Ascending aorta (tissue), 2 donors: ENCODE measurements around the gene PLAA. TPM values are rescaled to one million over a fixed set of nuclear protein-coding genes. Genes with fewer than 3 reads are reported as not detected.
A peak's percentile ranks its signal among the peaks of the same experiment; 100 is the strongest.

Experiments used
- DNase-seq, 2 donors: peaks; one replicate each; pipeline ENCODE4 v3.0.0-alpha.2; 2019; ENCODE audit warnings: low spot score in 2 of 2
- H3K27ac ChIP-seq, 2 donors: fragments of 200-600 bp; sonication (generic); one replicate each; pipeline ENCODE4 v1.5.1; 2016 to 2017; ENCODE audit warnings: mild to moderate bottlenecking in 1 of 2
- H3K27me3 ChIP-seq: fragments of 200-600 bp; sonication (generic); one replicate; pipeline ENCODE4 v1.5.1; 2017
- H3K36me3 ChIP-seq, 2 donors: fragments of 200-600 bp; sonication (generic); one replicate each; pipeline ENCODE4 v1.5.1; 2016
- H3K4me1 ChIP-seq, 2 donors: fragments of 200-600 bp; sonication (generic); one replicate each; pipeline ENCODE4 v1.5.1; 2016 to 2017; ENCODE audit warnings: mild to moderate bottlenecking in 1 of 2
- H3K4me3 ChIP-seq, 2 donors: fragments of 200-600 bp; sonication (generic); one replicate each; pipeline ENCODE4 v1.5.1; 2016 to 2017; ENCODE audit warnings: mild to moderate bottlenecking in 1 of 2
- H3K9me3 ChIP-seq, 2 donors: fragments of 200-600 bp; sonication (generic); one replicate each; pipeline ENCODE4 v1.5.1; 2016
- CTCF ChIP-seq, 3 experiments: fragments of 200-600 bp in 2 of 3; fragments of 450-650 bp in 1 of 3; sonication (generic) in 2 of 3; IDR thresholded peaks; one replicate each; pipeline ENCODE4 v1.5.1; 2016 to 2019; ENCODE audit warnings: antibody characterized with exemption in 3 of 3, mild to moderate bottlenecking in 1 of 3, moderate library complexity in 1 of 3
- intact Hi-C: fragments of 100-400 bp; cut with DNase I; formaldehyde crosslinking; loops from one replicate; pipeline ENCODE4 v1.15.1; 2023
- total RNA-seq: library from RNA; depleted of rRNA; stranded (reverse); fragments of >200 nt; gene quantifications from one replicate; pipeline ENCODE4 v1.1.0, GENCODE V29; 2016

PLAA gene
- total RNA-seq = 14.5 TPM

- peaks cover 11 to 18% of the 10 kb centered on the region in 2 donors for H3K4me1 ChIP-seq
- TF ChIP-seq CTCF (IDR thresholded peaks at IDR 0.05) = no peak
- intact Hi-C loops = loop anchor here (1.0 to 5.0 kb wide), 4 partner anchors 9 to 626 kb away; partner anchors contain the start of genes C9orf72, CAAP1 and IFT74
- peak; percentile 60 to 93 for DNase-seq
- peak within 1 kb of the TSS; percentile 75 to 96 for H3K4me3 ChIP-seq
- H3K9me3 ChIP-seq = no peaks in the 10 kb centered on the region
- no peaks in the 10 kb centered on the region for H3K36me3 ChIP-seq
- H3K27ac ChIP-seq = peak within 1 kb of the TSS; percentile 95 to 99
- H3K27me3 ChIP-seq = no peaks in the 10 kb centered on the region
Measured at GRCh38 chr9:26946753-26947727, at the start of gene PLAA. Gene PLAA, minus strand, starts transcription at chr9:26947242. Its CDS starts 197 bp downstream, at chr9:26947045.

- Histone ChIP-seq H3K27ac (no peak overlapping the region), H3K4me3 (no peak overlapping the region), H3K36me3 (peaks cover 0 to 5% of the 10 kb centered on the region in 2 donors), H3K4me1 (no peaks in the 10 kb centered on the region), H3K9me3 (no peaks in the 10 kb centered on the region), H3K27me3 (no peaks in the 10 kb centered on the region)
- DNase-seq = no peak
- no peak for TF ChIP-seq CTCF (IDR thresholded peaks at IDR 0.05)
- intact Hi-C loops = no loop called here
Measured at GRCh38 chr9:26995810-26996209, 48.8 kb upstream of the PLAA start.

- H3K36me3 ChIP-seq = peaks cover 6 to 20% of the 10 kb centered on the region in 2 donors
- intact Hi-C loops = no loop called here
- no peaks in the 10 kb centered on the region for H3K9me3 ChIP-seq
- no peaks in the 10 kb centered on the region for H3K4me1 ChIP-seq
- no peaks in the 10 kb centered on the region for H3K27me3 ChIP-seq
- no peak overlapping the region for H3K27ac ChIP-seq
- no peak overlapping the region for H3K4me3 ChIP-seq
- no peak for DNase-seq
- no peak for TF ChIP-seq CTCF (IDR thresholded peaks at IDR 0.05)
Measured at GRCh38 chr9:26983340-26983739, 36.3 kb upstream of the PLAA start.

GRCh38 chr9:26975728-26976707, 29.0 kb upstream of the PLAA start:
- peak in 2 of 3 experiments; percentile 25 to 60 for TF ChIP-seq CTCF (IDR thresholded peaks at IDR 0.05)
- Histone ChIP-seq H3K4me1 (no peaks in the 10 kb centered on the region), H3K9me3 (no peaks in the 10 kb centered on the region), H3K4me3 (no peak overlapping the region), H3K27ac (no peak overlapping the region), H3K27me3 (no peaks in the 10 kb centered on the region), H3K36me3 (no peaks in the 10 kb centered on the region)
- DNase-seq = no peak
- intact Hi-C loops = loop anchor here (5.0 kb wide), 1 partner anchor 234 kb away; no protein-coding TSS in a partner anchor

GRCh38 chr9:26974927-26975326, 27.9 kb upstream of the PLAA start:
- Histone ChIP-seq H3K27ac (no peak overlapping the region), H3K9me3 (no peaks in the 10 kb centered on the region), H3K36me3 (no peaks in the 10 kb centered on the region), H3K4me3 (no peak overlapping the region), H3K4me1 (no peaks in the 10 kb centered on the region), H3K27me3 (no peaks in the 10 kb centered on the region)
- DNase-seq = no peak
- no peak for TF ChIP-seq CTCF (IDR thresholded peaks at IDR 0.05)
- intact Hi-C loops = loop anchor here (5.0 kb wide), 2 partner anchors 38 to 233 kb away; no protein-coding TSS in a partner anchor
